ENCODE measurements around the gene GPHN.
"Not testable (repeated sequence)": the region's sequence is repeated elsewhere in the genome, so short reads cannot be mapped to it uniquely, and the experiment has no call there.

GPHN gene

DNA sequence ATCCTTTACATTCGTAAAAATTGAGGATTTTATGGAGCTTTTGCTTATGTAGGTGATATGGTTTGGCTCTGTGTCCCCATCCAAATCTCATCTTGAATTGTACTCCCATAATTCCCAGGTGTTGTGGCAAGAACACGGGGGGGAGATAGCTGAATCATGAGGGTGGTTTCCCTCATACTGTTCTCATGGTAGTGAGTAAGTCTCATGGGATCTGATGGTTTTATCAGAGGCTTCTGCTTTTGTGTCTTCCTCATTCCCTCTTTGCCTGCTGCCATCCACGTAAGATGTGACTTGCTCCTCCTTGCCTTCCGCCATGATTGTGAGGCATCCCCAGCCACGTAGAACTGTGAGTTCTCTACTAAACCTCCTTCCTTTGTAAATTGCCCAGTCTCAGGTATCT is 5.1 kb upstream of the GPHN start:
- DNase-seq: not testable (repeated sequence)

DNA sequence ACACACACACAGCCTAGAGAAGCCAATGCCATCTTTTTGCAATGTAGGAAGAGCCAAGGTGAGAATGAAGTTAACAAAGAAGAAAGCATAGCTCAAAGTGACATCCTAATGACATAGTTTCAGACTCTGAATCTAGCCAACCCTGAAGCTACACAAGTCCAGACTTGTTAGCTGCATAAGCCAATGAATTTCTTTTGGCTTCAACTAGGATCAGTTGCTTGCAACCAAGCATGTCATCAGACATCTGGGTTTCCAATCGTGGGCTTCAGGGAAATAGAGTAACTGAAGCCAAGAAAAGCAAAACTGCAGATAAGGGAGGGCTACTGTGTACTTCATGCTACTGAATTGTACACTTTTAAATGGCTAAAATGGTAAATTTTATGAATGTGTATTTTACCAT is 4.4 kb upstream of the GPHN start:
- DNase-seq: no peak

DNA sequence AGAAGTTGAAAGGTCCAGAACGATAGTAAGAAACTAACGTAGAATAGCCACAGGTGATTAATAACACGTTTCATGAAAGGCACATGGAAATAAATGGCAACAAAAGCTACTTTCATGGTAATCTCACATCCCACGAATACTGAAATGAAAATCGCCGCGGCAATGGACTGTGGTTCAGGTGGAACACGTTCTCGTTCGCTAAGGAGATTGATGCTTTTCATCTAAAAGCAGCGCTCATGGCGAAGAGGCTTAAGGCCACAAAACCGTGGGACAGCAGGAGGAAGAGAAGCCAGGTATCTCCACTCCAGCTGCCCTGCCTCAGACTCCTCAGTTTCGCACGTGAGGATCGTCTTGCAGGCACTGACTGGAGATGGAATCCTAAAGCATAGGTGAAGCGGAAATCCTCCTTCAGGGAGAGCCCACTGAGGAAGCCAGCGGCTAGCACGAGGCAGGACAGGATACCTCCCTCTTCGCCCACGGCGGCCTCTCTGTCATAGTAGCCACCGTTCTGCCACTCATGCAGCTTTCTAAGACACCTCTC is 696 bp upstream of the GPHN start:
- DNase-seq: no peak

DNA sequence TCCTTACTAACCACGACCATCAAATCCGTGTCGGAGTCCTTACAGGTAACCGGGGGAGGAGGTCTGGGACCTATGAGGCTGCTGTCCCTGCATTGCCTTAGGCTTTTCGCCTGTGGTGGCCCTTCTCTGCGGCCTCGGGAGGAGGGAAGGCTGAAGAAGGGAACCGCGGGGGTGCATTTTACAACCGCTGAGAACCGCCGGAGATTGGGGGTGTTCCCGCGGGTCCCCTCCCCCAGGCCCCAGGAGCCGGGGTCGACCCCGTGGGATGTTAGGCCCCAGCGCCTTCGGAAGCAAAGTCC is 549 bp downstream of the GPHN start:
- peak; percentile 4 for DNase-seq

DNA sequence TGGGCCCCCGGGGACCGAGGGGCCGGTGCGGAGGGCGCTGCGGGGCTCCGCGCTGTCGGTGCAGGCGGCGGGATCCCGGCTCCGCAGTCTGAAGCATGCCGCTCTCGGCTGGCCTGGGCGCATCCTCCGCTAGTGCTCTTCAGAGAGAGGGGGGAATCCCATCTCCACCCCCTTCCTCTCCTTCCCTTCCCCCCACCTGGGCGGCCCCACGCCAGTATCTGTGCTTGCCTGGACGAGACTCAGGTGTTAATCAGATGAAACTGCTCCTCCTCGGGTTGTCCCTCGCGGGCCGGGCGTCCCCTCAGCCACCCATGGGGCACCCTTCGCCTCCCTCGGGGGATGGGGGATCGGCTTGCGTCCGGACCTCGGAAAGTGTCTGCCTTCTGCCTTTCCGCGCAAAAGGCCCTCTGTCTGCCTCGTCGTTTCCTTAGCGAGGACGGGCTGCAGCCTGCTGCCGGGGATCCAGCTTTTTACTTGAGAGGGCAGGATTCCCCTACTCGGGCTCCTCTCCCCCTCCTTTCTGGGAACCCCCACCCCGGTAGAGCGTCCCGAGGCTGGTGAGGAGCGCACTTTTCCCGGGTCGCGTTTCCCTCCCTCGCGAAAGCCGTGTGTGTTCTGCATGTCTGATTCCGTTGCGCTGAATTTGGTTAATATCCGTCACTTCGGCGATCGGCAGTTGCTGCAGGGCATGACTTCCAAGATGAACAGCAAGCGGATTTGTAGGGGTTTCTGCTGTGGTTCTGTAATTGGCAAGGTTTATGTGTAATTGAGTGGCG is 1.1 kb downstream of the GPHN start:
- DNase-seq: peak; percentile 40

DNA sequence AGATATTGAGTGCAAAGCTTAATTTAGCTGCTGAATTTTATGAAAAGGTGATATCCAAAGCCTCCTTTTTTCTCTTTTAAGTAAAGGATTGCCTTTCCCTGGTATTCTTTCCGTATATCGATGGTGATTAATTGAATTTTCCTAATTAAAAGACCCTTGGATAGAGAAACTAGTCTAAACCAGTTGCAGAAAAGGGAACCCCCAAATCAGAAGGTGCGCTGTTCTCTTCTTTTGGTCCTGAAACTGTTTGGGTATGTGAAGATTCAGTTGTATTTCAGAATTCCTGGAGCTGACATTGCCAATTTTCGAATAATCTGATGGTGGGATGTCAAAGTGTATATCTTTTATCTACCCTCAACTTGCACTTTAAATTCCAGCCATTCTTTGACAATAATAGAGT is 1.9 kb downstream of the GPHN start:
- no peak for DNase-seq

- no peak for DNase-seq
Observed at GRCh38 chr14:66511849-66512248, 3.9 kb downstream of the GPHN start.

GRCh38 chr14:66514213-66514612 is 6.3 kb downstream of the GPHN start:
- no peak for DNase-seq

GRCh38 chr14:66530526-66530925 is 22.6 kb downstream of the GPHN start:
- no peak for DNase-seq

- DNase-seq: no peak
Observed at GRCh38 chr14:66539034-66539433, 31.1 kb downstream of the GPHN start.

DNA sequence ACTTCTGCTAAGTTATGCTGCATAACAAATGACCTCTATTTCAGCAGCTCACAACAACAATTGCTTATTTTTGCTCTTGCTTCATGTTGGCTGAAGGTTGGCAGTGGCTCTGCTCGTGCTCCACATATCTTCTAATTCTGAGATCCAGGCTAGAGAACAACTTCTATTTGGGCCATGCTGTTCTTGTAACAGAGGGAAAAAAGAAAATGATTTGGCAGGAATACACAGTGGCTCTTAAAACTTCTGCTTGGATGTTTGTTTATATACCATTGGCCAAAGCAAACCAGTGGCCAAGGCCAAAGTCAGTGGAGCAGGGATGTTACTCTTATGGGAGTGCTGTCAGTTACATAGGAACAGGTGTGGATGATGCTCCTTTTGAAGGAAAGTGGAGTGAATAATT is 32.1 kb downstream of the GPHN start:
- DNase-seq: no peak

- DNase-seq: no peak
Observed at GRCh38 chr14:66541627-66542026, 33.7 kb downstream of the GPHN start.

DNA sequence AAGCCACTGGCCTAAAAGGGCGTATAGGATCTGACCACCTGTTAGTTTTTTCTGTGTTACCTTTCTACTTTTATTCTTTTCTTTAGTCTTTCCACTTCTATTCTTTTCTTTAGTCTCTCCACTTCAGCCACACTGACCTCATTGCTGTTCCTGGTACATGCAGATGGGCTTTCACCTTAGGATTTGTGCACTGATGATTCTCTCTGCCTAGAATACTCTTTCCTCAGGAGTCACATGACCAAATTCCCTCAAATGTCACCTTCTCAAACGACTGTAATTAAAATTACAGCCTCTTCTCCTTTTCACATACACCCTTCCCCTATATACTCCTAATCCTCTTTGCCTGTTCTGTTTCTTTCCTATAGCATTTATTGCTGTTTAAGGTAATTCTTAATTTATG is 36.0 kb downstream of the GPHN start:
- DNase-seq: no peak

- not testable (repeated sequence) for DNase-seq
Observed at GRCh38 chr14:66545191-66545590, 37.2 kb downstream of the GPHN start.

- not testable (repeated sequence) for DNase-seq
Observed at GRCh38 chr14:66545751-66546150, 37.8 kb downstream of the GPHN start.

GRCh38 chr14:66563731-66564130 is 55.8 kb downstream of the GPHN start:
- DNase-seq: no peak

DNA sequence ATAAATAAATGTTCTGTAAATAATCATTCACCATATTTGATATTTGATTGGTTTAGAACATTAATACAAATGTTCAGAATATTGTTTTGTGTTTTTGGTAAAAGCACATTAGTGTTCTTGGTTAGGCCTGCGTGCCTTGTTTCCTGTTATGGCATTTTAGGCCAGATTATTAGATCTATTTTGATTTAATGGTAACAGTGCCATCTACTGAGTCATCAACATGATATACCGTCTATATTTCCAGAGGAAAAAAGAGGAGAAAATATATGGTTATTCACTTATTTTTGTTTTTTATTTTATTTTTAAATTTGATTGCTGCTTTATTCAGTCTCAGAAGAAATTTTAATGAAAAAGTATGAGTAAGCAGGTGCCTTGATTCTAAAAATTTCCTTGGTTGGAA is 60.3 kb downstream of the GPHN start:
- DNase-seq: no peak

- DNase-seq: no peak
Observed at GRCh38 chr14:66572826-66573225, 64.9 kb downstream of the GPHN start.

- no peak for DNase-seq
Observed at GRCh38 chr14:66575014-66575413, 67.1 kb downstream of the GPHN start.

- DNase-seq: no peak
Observed at GRCh38 chr14:66575939-66576338, 68.0 kb downstream of the GPHN start.

DNA sequence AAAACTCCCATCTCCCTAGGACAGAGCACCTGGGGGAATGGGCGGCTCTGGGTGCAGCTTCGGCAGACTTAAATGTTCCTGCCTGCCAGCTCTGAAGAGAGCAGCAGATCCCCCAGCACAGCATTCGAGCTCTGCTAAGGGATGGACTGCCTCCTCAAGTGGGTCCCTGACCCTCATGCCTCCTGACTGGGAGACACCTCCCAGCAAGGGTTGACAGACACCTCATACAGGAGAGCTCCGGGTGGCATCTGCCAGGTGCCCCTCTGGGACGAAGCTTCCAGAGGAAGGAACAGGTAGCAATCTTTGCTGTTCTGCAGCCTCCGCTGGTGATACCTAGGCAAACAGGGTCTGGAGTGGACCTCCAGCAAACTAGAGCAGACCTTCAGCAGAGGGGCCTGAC is 79.8 kb downstream of the GPHN start:
- not testable (repeated sequence) for DNase-seq

GRCh38 chr14:66595394-66595793 is 87.4 kb downstream of the GPHN start:
- DNase-seq: no peak

DNA sequence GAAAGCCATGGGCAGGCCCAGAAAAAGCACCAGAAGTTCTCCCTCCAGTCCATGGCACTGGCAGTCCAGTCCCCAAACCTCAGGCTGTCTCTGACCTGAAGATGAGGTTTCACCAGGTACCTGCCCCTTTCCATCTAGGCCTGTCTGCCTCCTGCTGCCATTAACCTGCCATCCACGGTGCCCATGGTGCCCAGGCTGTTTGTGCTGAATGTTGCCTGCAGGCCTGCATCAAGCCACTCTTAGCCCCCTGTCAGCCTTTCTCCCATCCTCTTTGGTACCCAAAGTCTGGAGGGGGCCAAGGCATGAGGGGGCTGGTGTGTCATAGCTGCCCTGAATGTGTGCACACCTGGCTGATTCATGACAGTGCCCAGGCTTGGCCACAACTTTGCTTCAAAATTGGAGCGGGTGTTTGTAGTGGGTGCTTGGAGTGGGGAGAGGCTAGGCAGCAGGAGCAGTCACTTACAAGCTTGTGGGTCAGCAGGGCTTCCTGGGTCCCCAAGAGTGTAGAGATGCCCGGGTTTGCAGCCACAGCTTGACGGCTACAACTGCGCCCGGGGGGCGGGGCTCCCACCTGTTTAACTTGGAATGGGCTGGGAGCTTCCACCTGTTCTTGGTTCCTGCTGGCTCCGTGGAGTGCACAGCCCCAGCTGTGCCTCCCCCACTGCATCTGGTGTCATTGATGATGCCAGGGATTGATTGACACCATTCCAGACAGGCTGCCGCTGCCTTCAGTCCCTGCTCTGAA is 88.5 kb downstream of the GPHN start:
- no peak for DNase-seq

DNA sequence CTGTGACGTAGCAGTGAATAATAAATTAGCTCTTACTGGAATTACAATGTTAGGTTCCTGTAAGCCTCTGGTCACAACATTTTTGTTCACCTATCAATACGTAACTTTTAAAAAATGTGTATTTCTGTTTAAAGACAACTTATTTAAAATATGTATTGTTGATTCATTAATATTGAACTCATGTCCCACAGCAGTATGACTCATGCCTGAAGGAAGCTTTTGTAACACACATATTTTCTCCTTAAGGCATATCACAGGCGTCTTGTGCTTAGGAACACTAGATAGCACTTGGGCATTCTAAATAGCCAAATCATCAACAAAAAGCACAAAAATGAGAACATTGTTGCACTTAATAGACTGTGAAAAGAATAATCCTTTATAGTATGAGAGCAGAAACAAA is 92.5 kb downstream of the GPHN start:
- no peak for DNase-seq

Measured in activated T-cell treated with anti-CD3 and anti-CD28 coated beads for 4 hours (primary cell).